Stomach (tissue), 4 donors: Measurements from ENCODE around the gene ATG10.

Source experiments
- POLR2A ChIP-seq, 4 donors: fragments of 450-650 bp; IDR thresholded peaks; one replicate each; pipeline ENCODE4 v1.6.1; 2016; ENCODE audit warnings: antibody characterized with exemption in 4 of 4, control low read depth in 2 of 4, mild to moderate bottlenecking in 1 of 4, moderate library complexity in 1 of 4
- TF ChIP-seq, protein P1 (sequence below), 7 experiments: fragments of 450-650 bp in 4 of 7; fragments of 200-600 bp in 3 of 7; sonication (generic) in 3 of 7; IDR thresholded peaks; one replicate each; pipeline ENCODE4 v1.5.1; 2016 to 2019; ENCODE audit warnings: antibody characterized with exemption in 7 of 7, control low read depth in 2 of 7, mild to moderate bottlenecking in 1 of 7

- TF ChIP-seq, protein P1, sequence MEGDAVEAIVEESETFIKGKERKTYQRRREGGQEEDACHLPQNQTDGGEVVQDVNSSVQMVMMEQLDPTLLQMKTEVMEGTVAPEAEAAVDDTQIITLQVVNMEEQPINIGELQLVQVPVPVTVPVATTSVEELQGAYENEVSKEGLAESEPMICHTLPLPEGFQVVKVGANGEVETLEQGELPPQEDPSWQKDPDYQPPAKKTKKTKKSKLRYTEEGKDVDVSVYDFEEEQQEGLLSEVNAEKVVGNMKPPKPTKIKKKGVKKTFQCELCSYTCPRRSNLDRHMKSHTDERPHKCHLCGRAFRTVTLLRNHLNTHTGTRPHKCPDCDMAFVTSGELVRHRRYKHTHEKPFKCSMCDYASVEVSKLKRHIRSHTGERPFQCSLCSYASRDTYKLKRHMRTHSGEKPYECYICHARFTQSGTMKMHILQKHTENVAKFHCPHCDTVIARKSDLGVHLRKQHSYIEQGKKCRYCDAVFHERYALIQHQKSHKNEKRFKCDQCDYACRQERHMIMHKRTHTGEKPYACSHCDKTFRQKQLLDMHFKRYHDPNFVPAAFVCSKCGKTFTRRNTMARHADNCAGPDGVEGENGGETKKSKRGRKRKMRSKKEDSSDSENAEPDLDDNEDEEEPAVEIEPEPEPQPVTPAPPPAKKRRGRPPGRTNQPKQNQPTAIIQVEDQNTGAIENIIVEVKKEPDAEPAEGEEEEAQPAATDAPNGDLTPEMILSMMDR (IDR thresholded peaks at IDR 0.05): no peak
- TF ChIP-seq POLR2A (IDR thresholded peaks at IDR 0.05): no peak
Observed at GRCh38 chr5:82104872-82105271, 133.0 kb downstream of the ATG10 start.
